Tongue (tissue), 2 donors: ENCODE data around the gene CDK6. TPM values are rescaled to one million over a fixed set of nuclear protein-coding genes. Genes with fewer than 3 reads are reported as not detected.

Experiments
- DNase-seq: peaks from one replicate; pipeline ENCODE4 v3.0.0-alpha.2; 2015
- total RNA-seq: library from RNA; depleted of rRNA; stranded (reverse); fragments of >200 nt; gene quantifications from one replicate; pipeline ENCODE4 v1.2.3, GENCODE V29; 2014

The CDK6 gene
- total RNA-seq, 1 donor from 2014 or later, result 168 TPM

DNA sequence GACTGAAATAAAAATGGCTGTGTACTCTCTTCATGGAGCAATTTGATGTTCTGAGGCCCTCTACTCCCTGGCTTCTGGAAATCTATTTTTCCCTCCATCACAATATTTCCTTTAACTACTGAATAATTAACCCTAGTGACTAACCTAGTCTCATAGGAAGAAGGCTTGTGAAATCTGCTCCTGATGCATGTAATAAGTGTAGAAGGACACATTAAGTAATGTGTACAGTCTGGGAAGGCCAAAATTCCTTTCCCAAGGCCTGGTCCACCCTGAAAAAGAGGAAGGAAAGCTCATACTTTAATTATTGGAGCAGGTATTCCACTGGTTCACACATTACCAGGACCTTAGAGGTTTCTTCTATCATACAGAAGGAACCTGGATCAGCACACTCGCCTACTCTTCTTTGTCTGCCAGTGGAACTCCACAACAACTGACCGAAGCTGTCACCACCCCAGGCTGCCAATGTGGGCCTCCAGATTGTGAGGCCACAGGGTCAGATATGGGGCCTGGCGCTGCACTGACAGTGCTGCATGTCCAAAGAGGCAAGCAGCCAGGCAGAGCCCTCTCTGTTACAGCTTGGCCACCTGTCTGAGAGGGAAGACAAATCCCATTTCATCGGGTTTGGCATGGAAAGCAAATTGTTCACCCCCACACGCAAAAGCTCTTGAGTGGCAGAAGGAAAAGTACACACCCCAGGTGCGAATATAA lies 191.8 kb downstream of the CDK6 start:
- DNase-seq, result peak; percentile 69

DNA sequence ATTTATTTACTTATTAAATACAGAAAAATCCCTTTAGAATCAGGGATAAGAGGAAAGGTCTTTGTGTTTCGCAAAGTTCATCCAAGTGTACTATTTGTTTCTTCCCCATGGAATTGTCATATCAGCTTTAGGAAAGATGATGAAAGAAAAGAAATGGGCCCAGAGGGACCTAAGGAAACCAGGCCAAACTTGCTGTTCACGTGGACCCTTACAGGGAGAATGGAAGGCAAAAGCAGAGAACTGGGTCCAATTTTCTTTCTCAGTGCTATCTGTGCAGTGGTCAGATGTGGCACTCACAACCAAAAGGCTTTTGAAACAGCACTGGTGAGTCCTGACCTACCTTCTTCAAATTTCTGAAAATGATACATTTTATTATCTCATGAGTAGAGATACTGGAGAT lies 192.6 kb downstream of the CDK6 start:
- DNase-seq, result no peak

DNA sequence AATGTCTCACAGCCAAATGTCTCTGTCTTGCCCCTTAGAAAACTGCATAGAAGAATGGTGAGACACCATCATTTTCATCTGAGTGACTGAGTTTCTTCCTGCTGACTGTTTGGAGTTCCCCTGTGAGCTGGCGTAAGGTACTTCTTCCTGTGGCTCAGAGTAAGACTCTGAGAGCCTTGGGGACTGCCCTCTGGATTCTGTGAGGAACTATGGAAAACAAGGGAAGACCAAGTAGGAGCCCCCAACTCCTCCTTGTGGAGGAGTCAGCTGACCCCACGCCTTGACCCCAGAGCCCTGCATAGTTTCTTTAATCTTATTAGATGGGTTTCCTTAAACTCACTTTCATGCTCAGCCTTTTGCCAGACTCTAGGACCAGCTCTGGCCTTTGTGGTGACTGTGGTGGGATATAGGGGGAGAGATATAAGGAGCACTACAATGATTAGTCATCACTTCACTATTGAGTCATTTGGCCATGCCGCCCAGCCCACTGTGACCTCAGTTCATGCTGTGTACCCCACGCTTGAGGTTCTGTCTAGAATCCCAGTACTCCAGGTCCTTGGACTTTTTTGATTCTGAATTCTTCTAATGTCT lies 194.4 kb downstream of the CDK6 start:
- DNase-seq, result no peak

DNA sequence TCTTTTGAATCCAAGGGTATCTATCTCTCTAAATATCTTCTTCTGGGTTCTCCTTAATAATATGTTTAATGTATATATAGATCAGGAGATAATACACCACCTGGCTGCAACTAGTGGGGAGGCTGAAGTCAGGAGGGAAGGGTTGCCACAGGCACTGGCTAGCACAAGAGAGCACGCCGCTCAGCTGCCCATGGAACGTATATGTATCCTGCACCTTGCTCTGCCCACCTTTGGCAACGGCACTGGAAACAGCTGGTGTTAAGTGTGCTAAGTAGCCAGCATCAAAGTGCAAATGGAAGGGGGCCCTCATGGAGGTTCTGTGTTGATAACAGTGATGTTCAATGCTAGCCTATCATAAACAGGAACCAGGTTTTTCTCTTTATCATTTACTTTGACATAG lies 196.4 kb downstream of the CDK6 start:
- no peak for DNase-seq

DNA sequence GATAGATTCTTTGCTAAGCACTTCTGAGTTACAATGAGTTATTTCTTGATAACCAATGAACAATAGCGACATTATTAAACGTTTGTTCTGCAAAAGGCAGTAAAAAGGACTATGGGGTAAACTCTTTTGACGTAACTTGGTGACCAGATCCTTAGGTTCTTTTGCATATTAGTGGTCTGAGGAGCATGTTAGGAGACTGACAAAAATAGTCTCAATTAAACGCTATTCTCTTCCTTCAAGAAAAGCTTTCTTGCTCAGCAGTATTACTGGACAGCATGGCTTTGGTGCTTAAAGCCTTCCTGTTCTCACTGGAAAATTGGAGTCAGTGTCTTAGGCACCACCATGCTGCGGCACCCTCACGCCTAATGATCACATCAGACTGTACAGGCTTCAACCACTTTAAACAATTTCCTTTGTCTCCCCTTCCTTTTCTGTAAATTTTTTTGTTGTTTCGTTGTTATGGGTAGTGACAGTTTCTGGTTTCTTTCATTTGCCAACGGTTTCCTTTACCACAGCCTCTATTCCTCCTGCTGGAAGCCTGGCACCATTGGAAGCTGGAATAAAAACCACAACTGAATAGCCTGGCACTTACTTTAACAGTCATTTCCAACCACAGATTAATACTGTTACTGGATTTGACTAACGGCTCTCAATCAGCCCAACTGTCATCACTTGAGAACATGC lies 197.0 kb downstream of the CDK6 start:
- DNase-seq, result no peak

DNA sequence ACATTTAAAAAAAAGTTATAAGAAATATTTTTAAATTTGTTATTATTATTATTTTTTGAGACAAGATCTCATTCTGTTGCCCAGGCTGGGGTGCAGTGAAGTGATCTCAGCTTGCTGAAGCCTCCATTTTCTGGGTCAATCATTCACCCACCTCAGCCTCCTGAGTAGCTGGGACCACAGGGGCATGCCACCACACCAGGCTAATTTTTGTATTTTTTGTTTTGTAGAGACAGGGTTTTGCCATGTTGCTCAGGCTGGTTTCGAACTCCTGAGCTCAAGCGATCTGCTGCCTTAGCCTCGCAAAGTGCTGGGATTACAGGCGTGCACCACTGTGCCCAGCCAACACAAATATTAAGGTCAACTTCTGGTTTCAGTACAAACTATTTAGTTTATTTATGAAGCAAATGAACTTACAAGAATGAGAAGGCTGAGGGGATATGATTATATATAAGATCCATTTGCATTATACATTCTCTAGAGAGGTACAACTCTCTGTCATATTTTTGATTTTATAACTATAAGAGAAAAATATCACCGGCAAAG lies 200.3 kb downstream of the CDK6 start:
- DNase-seq, result no peak

DNA sequence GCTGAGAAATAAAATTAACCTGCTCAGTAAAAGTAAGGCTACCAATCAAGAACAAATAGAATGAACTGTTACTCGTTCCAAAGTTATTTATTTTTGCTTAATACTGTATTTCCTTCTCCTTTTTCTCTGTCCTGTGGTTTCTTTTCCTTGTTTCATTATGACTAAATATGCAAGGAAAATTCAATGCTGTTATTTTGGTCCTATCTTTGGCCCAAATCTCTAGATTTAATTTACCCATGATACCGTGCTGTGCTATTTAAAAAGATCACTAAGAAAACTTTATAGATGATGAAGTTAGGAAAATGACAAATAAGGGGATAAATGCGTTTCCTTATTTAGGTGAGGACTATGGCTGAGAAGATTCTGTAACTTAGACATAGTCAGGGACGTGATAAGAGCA lies 200.8 kb downstream of the CDK6 start:
- no peak for DNase-seq

DNA sequence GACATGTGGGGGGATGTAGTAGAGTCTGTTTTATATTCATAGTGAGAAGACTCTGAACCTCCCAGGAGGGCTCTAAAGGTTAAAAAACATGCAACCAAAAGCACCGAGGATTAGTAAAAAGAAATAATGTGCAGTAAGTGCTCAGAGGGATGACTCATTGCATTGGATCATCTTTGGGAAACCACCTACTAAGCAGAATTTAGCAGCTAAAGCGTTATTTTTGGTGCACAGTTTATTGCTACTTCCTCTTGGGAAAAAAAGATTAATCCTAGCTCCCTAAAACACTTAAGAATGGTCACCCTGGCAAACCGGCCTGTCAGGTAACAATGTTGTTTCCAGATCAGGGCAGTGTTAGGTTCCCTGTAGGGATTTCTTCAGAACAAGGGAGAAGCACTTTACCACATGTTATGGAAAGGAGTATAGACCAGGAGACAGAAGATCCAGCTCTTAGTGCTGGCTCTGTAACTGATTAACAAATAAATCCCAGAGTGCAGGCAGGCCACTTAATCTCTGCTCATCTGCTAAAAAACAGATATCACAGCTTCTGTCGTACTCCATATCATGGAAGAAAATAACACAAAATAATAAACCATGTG lies 201.4 kb downstream of the CDK6 start:
- DNase-seq, result no peak

DNA sequence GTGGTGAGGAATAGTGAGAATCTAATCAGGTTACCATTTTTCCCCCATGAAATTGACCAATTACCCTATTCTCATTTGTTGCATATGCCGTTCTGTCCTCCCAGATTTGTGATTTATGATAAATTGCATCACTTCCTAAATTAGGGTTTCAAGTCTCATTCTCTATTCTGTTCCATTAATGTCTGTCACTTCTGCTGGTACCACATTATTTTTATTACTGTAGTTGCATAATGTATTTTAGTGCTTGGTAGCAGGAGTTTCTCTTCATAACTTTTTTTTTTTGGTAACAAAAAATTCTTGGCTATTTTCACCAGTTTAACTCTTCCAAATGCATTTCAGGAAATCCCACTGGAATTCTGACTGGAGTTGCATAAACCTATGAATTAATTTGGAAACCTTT lies 202.2 kb downstream of the CDK6 start:
- DNase-seq, result no peak

DNA sequence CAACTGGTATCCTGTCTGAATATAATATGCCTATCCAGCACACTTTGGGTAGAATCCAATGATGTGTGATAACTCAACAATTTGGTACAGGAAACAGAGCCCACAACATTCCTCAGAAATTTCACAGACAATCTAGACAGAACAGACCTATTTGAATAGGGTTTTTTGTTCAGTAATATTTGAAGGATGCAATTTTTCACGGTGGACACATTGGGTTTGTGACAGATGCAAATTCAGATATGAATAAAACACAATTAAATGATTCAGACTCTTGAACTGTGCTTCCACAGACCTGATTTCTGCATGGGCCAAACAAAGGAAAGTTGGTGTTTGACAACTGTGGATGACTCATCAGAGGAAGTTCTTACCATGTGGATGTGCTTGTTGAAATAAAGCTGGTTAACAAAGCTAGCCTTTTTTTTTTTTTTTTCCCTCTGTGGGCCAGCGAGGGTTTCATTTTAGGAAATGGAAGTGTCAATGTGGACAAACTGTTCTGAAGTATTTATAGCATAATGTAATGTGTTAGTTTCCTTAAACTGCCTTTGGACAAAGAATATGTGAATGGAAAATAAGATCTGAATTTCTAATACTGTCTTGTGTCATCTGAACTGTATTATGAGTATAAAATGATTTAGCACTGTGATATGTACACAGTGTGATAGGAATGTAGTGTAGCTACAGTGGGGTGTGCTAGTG lies 203.0 kb downstream of the CDK6 start:
- DNase-seq, result peak; percentile 91

DNA sequence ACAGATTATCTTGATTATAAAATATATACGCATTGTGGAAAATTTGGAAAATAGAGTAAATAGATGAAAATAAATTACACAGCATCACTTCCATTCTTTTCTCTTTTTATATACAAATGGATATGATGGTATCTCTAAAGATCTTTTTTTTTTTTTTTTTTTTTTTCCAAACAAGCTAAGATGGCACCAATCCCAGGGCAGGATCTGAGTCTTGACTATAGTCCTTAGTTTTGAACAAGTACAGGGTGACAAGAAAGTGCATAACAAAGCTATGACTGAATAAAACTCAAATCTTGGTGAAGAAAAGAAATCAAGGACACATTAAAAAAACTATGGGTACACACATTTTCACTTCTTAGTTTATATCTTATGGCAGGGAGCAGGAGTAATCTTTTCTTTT lies 203.6 kb downstream of the CDK6 start:
- no peak for DNase-seq

DNA sequence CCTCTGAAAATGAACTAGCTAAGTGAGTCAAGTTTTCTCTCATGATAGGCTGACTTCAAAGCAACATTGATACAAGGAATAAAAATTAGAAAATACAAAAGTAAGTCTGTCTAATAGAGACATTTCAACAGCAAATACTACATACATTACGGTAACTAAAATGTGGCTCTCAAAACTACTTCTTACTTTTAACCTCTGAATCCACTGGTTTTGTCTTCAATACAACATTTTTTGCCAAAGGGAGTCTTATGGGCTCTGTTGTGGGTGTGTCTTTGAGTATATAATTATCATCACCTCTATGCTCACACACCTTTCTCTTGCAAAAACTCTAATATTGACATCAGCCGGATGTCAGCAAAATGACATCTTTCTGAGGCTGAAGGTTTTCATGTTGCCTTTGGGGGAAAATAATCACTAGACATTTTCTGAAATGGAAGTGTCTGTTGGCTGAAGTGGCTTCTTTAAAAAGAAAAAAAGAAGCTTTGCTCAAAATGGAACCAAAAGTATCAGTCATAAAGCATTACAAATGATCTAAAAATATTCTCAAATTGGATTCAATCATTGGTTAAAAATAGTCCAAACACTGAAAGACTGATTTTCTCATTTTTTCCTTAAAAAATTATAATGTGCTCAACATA lies 204.4 kb downstream of the CDK6 start:
- no peak for DNase-seq

DNA sequence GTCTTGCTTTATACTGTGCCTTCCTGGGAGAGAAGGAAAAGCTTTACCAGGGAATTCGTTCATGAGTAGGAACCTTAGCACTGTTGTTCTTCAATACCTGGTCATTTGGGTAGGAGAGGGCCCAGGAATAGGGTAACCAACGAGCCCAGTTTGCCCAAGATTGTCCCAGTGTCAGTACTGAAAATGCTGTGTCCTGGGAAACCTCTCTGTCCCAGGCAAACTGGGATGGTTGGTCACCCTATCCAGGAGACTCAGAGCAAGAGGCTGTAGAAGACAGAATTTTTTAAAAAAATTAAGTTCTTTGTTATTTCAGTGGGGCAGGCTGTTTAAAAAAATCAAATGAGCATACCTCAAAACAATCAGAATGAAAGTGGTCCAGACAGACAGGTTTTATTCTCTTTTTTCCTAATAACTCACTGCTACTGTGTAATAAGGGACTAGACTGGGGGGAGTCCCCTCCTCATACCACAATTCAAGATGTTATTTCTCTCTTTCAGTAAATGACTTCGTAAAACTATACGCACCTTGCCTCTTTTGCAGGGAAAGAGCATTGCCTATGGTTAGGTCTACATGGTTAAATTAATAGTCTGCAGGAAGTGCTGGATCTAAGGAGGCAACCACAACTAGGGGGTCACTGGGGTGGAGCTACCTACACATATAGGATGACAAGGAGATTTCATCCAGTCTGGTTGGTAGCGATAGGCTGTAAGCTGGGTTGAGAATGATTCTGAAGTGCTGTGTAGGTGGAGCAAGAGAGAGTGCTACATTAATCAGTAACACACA lies 205.1 kb downstream of the CDK6 start:
- no peak for DNase-seq

DNA sequence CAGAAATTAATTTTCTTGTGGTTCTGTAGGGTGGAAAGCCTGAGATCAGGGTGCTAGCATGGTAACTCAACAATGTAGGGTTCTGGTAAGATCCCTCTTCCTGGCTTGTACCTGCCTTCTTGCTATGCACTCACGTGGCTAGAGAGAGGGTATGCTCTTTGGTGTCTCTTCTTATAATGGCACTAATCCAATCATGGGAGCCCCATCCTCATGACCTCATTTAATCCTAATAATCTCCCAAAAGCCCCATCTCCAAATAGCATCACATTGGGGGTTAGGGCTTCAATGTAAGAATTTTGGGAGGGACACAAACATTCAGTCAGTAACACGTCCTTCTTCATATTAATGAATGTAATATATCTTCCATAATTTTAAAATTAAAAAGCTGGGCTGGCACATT lies 206.6 kb downstream of the CDK6 start:
- no peak for DNase-seq

DNA sequence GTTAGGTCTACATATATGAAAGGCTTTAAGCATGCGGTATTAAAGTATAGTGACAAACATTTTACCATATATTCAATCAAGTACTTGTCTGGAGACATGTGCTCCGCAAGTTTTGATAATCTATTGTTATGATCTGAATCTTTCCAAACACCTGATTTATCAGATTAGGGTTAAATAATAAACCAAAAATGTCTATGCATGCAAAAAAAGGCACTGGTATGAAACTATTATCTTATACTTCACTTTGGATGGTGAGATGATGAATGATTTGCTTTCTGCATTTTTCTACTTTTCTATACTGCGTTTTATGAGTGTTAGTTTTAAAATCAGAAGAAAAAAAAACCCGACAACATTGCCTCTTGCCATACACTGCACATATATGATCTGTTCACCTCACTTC lies 208.4 kb downstream of the CDK6 start:
- DNase-seq, result no peak

DNA sequence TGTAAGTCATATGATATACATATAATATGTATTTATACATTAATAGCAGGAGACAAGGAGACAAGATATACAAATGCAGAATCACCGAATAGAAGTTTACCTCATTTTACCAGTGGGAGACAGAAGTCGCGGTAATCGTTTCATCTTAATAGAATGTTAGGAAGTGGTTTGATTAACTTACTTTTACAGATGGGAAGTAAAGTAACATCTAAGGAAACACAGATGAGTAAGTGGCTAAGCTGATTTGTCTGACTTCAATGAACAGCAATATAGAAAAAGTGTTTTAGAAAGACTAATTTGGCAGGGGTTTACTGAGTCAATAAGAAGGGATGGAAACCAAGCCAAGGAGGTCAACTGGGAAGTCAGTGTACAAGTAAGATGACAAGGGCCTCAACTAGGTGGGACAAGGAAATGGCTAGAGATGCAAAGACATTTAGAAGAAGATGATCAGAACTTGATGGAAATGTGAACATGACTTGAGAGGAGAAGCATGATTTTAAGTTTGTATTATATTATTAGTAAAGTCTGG lies 210.0 kb downstream of the CDK6 start:
- DNase-seq, result no peak

DNA sequence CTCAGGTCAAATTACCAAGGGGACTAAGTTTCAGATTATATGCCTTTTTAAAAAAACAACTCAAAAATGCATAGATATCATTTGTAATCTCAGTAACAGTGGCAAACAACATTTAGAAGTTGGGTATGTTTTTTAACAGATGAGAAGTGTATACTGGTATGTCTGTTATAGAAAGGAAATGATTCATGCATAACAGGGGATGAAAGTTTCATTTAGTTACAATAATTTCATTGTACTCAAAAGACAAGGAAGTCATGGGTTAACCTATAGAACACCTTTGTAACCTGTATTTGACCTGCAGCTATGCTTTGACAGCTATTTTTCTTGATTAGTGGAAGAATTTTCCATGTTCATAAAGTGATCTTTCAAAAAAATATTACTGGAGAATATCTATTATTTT lies 210.8 kb downstream of the CDK6 start:
- DNase-seq, result no peak

DNA sequence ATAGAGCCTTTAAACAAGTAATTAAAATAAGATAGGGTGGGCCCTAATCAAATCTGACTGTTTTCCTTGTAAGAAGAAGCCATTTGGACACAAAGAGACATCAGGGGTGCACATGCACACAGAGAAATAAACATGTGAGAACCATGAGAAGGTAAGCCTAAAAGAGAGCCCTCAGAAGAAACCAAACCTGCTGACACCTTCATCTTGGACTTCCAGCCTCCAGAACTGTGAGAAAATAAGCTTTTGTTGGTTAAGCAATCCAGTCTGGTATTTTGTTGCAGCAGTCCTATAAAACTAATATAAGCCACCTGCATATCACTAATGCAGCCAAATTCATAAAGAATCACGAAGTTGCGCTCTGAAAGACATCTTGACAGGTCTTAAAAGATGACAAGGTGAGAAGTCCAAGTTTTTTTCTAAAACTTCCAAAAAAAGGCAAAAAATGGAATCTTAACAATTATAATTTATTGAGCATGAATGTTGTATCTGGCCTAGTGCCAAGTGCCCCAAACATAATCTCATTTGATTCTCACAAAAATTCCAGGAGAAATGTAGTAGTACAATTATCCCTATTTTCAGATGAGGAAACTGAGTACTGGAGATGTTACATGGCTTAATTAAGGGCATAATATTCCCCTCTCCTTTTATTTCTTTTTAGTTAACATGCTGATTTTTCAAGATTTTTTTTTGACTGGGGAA lies 211.9 kb downstream of the CDK6 start:
- DNase-seq, result no peak

DNA sequence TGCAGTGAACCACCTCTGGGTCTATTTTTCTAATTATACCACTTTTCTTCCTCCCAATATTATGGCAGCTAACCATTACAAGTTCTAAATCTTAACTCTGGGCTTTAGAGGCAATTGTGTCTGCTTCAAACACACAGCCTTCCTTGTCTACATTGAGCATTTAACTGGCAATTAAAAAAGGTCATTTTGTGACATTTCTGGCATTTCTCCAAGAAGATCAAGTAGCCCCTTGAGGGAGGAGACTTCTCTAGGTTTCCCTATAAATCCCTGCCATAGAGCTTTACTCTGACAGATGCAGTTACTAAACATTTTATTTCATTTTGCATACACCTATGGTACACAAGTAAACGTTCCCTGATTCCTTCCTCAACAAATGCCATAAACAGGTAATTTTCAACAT lies 212.8 kb downstream of the CDK6 start:
- no peak for DNase-seq

DNA sequence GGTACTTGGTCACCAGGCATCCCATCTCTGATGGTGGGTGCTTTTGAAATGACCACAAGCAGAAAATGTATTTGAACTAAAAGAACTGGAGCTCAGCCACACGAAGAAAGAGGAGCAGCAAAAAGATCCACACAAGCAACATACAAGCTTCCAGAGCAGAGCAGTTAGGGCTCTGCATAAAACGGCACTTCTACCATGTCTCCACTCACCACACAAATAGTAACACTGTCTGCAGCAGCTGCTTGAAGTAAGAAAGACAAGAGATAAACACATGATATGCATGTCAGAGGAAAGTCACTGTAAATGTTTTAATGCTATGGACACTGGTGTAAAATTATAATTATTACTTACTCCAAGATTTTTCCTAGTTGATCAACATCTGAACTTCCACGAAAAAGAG lies 213.7 kb downstream of the CDK6 start:
- peak; percentile 80 for DNase-seq
